ENCODE data around the gene DCC.

DNA sequence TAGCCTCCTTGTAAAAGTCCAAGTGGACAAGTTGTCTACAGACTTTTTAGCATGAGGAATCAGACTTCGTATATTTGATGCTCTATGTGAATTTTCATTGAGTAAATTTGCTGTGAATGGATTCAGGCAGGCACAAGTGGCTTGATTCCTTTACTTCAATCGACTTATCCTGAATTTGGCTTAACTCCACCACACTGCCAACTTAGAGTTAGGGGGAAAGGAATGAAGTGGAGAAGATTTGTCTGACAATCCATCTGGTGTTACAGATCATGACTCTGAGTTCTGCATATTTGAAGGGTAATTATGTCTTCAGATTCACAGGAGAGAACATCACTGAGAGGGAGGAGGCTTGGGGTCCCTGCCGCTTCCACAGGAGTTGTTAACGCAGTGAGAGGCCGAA lies 829.3 kb downstream of the DCC start:
- TF ChIP-seq, protein P1, sequence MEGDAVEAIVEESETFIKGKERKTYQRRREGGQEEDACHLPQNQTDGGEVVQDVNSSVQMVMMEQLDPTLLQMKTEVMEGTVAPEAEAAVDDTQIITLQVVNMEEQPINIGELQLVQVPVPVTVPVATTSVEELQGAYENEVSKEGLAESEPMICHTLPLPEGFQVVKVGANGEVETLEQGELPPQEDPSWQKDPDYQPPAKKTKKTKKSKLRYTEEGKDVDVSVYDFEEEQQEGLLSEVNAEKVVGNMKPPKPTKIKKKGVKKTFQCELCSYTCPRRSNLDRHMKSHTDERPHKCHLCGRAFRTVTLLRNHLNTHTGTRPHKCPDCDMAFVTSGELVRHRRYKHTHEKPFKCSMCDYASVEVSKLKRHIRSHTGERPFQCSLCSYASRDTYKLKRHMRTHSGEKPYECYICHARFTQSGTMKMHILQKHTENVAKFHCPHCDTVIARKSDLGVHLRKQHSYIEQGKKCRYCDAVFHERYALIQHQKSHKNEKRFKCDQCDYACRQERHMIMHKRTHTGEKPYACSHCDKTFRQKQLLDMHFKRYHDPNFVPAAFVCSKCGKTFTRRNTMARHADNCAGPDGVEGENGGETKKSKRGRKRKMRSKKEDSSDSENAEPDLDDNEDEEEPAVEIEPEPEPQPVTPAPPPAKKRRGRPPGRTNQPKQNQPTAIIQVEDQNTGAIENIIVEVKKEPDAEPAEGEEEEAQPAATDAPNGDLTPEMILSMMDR (conservative IDR thresholded peaks at IDR 0.05; ENCODE audit: low read depth, low read length) = no peak
- TF ChIP-seq EZH2 (IDR thresholded peaks at IDR 0.05; ENCODE audit: low read length, unreplicated experiment) (no peak), EZH2phosphoT487 (IDR thresholded peaks at IDR 0.05; ENCODE audit: borderline replicate concordance, low read length) (no peak)

Measured in PC-3 (cell line).